ENCODE measurements around the gene SUPT20H. TPM values are rescaled to one million over a fixed set of nuclear protein-coding genes. Genes with fewer than 3 reads are reported as not detected.
"Not testable (repeated sequence)": the region's sequence is repeated elsewhere in the genome, so short reads cannot be mapped to it uniquely, and the experiment has no call there.

SUPT20H gene
- total RNA-seq, 1 donor from 2014 or later, result 23.3 TPM

DNA sequence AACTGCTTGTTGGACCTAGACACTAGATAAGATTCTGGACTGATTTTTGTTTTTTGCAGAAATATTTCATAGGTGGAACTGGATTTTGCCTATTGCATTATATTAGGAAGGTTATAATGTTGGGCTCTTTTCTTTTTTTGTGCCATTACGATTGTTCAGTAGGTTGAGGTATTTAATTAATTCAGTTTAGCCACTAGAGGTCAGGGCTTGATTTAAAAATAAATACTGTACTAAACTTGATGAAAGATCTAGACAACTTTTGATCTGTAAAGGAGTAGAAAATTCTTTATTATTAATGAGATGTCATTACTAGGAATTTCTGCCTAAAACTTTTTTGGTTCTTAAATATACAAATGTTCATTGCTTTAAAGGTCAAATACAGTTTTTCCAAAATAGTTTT, 15.2 kb upstream of the SUPT20H start:
- DNase-seq (no peak), ATAC-seq (ENCODE audit: poor library complexity) (peak; percentile 67)
- intact Hi-C loops (cut with DNase I), result loop anchor here (10.0 kb wide), 1 partner anchor 530 kb away; no protein-coding TSS in a partner anchor

DNA sequence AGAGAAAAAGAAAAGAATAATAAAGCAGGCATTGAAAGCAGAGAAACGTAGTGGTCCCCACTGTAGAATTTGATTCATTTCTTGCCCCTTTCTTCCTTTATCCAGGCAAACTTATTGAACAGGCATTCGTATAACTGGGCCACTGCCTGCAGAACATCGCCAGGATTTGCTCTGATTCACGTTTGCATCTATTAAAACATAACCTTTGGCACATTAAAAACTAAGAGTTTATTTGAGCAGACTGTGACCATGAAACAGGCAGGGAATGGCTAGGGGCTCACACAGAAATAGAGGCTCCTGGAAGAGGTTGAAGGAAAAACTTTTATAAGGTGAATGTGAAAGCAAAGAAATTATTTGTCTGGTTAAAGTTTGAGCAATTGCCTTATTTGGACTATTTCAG, 12.5 kb upstream of the SUPT20H start:
- ATAC-seq (ENCODE audit: poor library complexity) (no peak), DNase-seq (no peak)
- intact Hi-C loops (cut with DNase I), result loop anchor here (10.0 kb wide), 1 partner anchor 533 kb away; no protein-coding TSS in a partner anchor

DNA sequence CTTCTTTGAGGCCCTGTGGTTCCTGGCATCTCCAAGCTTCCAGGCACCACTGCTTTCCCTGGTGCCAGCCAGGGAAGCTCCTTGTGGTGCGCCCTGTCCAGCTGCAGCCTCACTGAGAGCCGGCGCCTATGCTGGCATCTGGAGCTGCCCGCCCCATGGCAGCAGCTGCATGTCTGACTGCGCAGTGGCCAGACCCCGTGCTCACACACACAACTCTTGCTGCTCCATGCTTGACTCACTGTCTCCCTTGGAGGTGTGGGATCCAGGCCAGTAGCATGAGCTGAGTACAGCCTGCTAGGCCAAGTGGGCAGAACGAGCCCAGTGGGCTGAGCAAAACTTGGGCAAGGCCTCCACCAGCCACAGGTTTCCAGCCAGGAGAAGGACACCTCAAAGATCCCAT, 11.5 kb upstream of the SUPT20H start:
- intact Hi-C loops (cut with DNase I), result loop anchor here (10.0 kb wide), 1 partner anchor 534 kb away; no protein-coding TSS in a partner anchor
- DNase-seq, result no peak
- no peak for ATAC-seq (ENCODE audit: poor library complexity)

- DNase-seq (no peak), ATAC-seq (ENCODE audit: poor library complexity) (no peak)
- intact Hi-C loops (cut with DNase I), result loop anchor here (10.0 kb wide), 1 partner anchor 535 kb away; no protein-coding TSS in a partner anchor
Measured at GRCh38 chr13:37070145-37070695, 10.7 kb upstream of the SUPT20H start.

- DNase-seq, result no peak
- intact Hi-C loops (cut with DNase I), result loop anchor here (10.0 kb wide), 1 partner anchor 535 kb away; no protein-coding TSS in a partner anchor
- no peak for ATAC-seq (ENCODE audit: poor library complexity)
Measured at GRCh38 chr13:37069597-37070103, 10.2 kb upstream of the SUPT20H start.

GRCh38 chr13:37068962-37069361, 9.5 kb upstream of the SUPT20H start:
- intact Hi-C loops (cut with DNase I), result no loop called here
- DNase-seq, result no peak

DNA sequence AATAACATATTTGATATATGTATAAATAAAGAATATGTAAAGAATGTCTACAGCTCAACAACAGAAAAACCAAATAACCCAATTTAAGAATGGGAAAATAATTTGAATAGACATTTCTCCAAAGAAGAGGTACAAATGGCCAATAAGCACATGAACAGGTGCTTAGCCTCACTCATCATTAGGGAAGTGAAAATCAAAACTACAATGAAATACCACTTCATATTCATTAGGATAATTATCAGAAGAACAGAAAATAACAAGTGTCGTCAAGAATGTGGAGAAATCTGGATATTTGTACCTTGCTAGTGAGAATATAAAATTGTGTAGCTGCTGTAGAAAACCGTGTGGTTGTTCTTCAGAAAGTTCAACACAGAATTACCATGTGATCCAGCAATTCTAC, 8.4 kb upstream of the SUPT20H start:
- ATAC-seq (ENCODE audit: poor library complexity) (no peak), DNase-seq (no peak)
- intact Hi-C loops (cut with DNase I), result no loop called here

More at GRCh38 chr13:37068962-37069361, 9.5 kb upstream of the SUPT20H start:
- ATAC-seq (ENCODE audit: poor library complexity), result no peak

DNA sequence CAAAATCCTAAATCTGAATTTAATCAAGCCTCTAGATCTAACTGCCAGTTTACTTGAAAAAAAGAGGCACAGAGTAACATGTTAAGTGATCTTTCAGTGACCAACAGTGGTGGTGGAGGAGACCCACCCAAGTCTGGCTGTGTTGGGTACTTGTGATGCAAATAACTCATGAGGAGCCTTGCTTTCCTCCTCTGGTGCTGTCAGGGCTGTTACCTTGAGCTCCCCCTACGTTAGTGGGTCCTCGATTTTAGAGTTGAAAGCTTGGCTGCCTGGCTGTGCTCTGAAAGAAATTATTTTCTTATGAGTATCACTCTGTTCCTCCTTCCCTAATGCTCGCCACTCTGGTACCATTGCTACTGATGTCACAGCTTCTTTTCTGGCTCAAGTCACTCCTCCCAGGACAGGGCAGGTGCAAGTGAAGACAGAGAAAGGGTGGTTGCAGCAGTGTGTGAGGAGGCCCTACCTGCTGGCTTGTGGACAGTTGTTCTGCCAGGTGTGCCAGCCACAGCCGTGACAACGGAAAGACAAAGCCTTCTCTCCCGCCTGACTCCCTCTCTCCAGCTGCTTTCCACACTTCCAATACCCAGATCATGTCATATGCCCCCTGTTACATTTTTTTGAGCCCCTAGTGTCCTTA, 6.5 kb upstream of the SUPT20H start:
- intact Hi-C loops (cut with DNase I), result no loop called here
- DNase-seq, result no peak
- ATAC-seq (ENCODE audit: poor library complexity), result no peak

GRCh38 chr13:37059848-37060192, 332 bp upstream of the SUPT20H start:
- ATAC-seq (ENCODE audit: poor library complexity), result no peak

DNA sequence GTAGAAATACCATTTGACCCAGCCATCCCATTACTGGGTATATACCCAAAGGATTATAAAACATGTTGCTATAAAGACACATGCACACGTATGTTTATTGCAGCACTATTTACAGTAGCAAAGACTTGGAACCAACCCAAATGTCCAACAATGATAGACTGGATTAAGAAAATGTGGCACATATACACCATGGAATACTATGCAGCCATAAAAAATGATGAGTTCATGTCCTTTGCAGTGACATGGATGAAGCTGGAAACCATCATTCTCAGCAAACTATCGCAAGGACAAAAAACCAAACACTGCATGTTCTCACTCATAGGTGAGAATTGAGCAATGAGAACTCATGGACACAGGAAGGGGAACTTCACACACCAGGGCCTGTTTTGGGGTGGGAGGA, 3.3 kb downstream of the SUPT20H start:
- ATAC-seq (ENCODE audit: poor library complexity); intact Hi-C loops (cut with DNase I); DNase-seq: not testable (repeated sequence)

More at GRCh38 chr13:37059848-37060192, 332 bp upstream of the SUPT20H start:
- no peak for DNase-seq
- intact Hi-C loops (cut with DNase I), result no loop called here

DNA sequence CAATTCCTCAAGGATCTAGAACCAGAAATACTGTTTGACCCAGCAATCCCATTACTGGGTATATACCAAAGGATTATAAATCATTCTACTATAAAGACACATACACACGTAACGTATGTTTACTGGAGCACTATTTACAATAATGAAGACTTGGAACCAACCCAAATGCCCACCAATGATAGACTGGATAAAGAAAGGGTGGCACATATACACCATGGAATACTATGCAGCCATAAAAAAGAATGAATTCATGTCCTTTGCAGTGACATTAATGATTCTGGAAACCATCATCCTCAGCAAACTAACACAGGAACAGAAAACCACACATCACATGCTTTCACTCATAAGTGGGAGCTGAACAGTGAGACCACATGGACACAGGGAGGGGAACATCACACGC, 6.4 kb downstream of the SUPT20H start:
- ATAC-seq (ENCODE audit: poor library complexity); intact Hi-C loops (cut with DNase I); DNase-seq: not testable (repeated sequence)

GRCh38 chr13:37049810-37050209, 9.7 kb downstream of the SUPT20H start:
- DNase-seq, result no peak
- intact Hi-C loops (cut with DNase I), result no loop called here

DNA sequence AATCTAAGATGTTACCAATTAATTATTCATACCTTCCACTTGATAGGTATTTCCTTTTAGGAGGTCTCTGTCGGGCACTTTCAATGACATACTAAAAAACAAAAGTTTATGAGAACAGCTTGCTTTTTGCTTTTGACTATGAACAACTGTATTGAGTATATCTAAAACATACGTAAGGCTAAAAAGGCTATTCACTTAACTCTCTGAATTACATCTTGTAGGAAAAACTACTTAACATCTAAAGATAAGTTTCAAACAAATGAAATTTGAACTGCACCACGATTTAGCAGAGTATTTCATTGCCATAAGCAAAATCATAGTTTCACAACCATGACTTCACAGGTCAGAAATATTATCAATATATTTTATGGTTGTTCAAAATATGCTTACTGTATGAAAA, 11.6 kb downstream of the SUPT20H start:
- no peak for DNase-seq
- intact Hi-C loops (cut with DNase I), result no loop called here
- ATAC-seq (ENCODE audit: poor library complexity), result no peak

More at GRCh38 chr13:37049810-37050209, 9.7 kb downstream of the SUPT20H start:
- ATAC-seq (ENCODE audit: poor library complexity), result no peak

- intact Hi-C loops (cut with DNase I), result no loop called here
- DNase-seq (no peak), ATAC-seq (ENCODE audit: poor library complexity) (no peak)
Measured at GRCh38 chr13:37047032-37047431, 12.5 kb downstream of the SUPT20H start.

- ATAC-seq (ENCODE audit: poor library complexity) (no peak), DNase-seq (no peak)
- intact Hi-C loops (cut with DNase I), result no loop called here
Measured at GRCh38 chr13:37046062-37046461, 13.4 kb downstream of the SUPT20H start.

DNA sequence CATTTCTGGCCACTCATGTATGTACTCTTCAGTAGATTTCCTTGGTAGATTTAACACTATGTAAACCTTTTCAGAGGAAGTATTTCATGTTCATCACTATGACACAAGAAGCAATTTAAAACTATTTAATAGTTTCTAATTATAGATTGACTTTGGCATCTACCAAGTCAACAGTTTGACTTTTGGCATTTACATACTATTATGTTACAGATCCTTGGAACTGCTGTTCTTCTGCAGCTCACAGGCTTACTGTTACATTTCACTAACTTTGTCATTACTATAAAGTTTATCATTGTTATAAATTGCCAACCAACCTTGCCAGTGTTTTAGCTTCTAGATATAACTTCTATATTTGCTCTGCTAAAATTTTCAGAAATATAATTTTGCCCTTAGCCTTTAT, 18.7 kb downstream of the SUPT20H start:
- ATAC-seq (ENCODE audit: poor library complexity) (no peak), DNase-seq (no peak)
- intact Hi-C loops (cut with DNase I), result no loop called here

DNA sequence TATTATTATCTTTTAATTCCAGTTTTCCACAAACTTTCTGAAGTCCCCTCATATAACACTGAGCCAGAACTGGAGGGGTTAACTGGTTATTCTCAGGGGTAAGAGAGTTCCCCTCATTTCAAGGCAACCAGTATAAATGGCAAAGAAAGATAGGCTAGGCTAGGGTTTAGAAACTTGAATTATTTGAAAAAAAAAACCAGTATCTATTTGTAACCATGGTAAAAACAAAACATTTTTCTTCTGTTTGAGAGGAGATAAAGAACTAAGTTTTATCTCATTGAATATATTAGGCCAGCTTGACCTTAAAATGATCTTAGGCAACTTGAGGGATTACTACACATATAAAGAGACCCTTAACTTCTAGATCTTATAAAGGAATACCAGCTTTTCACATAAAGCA, 19.6 kb downstream of the SUPT20H start:
- intact Hi-C loops (cut with DNase I), result no loop called here
- DNase-seq, result no peak
- no peak for ATAC-seq (ENCODE audit: poor library complexity)

DNA sequence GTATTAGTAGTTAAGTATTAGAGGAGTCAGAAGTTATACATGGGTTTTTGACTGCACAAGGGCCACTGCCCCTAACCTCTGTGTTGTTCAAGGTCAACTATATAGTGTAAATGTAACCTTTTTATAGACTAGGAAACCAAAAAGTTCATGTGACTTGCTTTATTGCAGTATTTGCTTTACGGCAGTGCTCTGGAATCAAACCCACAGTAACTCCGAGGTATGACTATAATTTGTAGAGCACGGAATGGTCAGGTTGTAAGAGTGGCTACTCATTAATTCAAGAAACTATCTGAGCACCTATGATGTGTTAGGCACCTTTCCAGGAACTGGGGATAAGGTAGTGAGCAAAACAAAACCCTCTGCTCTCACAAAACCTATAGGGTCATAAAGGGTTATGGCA, 22.2 kb downstream of the SUPT20H start:
- no peak for DNase-seq
- no peak for ATAC-seq (ENCODE audit: poor library complexity)
- intact Hi-C loops (cut with DNase I), result no loop called here

- intact Hi-C loops (cut with DNase I), result no loop called here
- no peak for ATAC-seq (ENCODE audit: poor library complexity)
- no peak for DNase-seq
Measured at GRCh38 chr13:37029617-37030016, 29.9 kb downstream of the SUPT20H start.

- intact Hi-C loops (cut with DNase I), result no loop called here
- ATAC-seq (ENCODE audit: poor library complexity) (no peak), DNase-seq (no peak)
Measured at GRCh38 chr13:37027639-37028038, 31.8 kb downstream of the SUPT20H start.

All from Right ventricle myocardium superior (tissue), 1 donor.